Measurements from ENCODE around the gene KMT2B.
"Not testable (repeated sequence)": the region's sequence is repeated elsewhere in the genome, so short reads cannot be mapped to it uniquely, and the experiment has no call there.

Gene KMT2B

GRCh38 chr19:35768082-35768421 is 50.2 kb downstream of the KMT2B start:
- no peak for DNase-seq
- H3K27ac ChIP-seq: no peak overlapping the region
- H3K36me3 ChIP-seq (replicated peaks): peaks cover 18% of the 10 kb centered on the region
- H3K27me3 ChIP-seq (replicated peaks): no peaks in the 10 kb centered on the region
- no peak for TF ChIP-seq CTCF (IDR thresholded peaks at IDR 0.05; ENCODE audit: low read depth, low read length, missing control alignments)
- in situ Hi-C loops (cut with HindIII; ENCODE audit: low pct_ligation_motif_present, low sequenced_read_pairs): no loop called here
- no peak overlapping the region for H3K4me3 ChIP-seq (ENCODE audit: low read depth, low read length)

- in situ Hi-C loops (cut with HindIII; ENCODE audit: low pct_ligation_motif_present, low sequenced_read_pairs): not testable (repeated sequence)
Observed at GRCh38 chr19:35772362-35772761, 54.6 kb downstream of the KMT2B start.

GRCh38 chr19:35773020-35773806 is 55.4 kb downstream of the KMT2B start:
- H3K27me3 ChIP-seq (replicated peaks): no peaks in the 10 kb centered on the region
- no peak overlapping the region for H3K4me3 ChIP-seq (ENCODE audit: low read depth, low read length)
- no peak overlapping the region for H3K27ac ChIP-seq
- H3K36me3 ChIP-seq (replicated peaks): peaks cover 4% of the 10 kb centered on the region
- no peak for DNase-seq
- TF ChIP-seq CTCF (IDR thresholded peaks at IDR 0.05; ENCODE audit: low read depth, low read length, missing control alignments): no peak
- in situ Hi-C loops (cut with HindIII; ENCODE audit: low pct_ligation_motif_present, low sequenced_read_pairs): no loop called here

More at GRCh38 chr19:35772362-35772761, 54.6 kb downstream of the KMT2B start:
- H3K27me3 ChIP-seq (replicated peaks); H3K27ac ChIP-seq; H3K4me3 ChIP-seq (ENCODE audit: low read depth, low read length); DNase-seq; H3K36me3 ChIP-seq (replicated peaks): not testable (repeated sequence)

- in situ Hi-C loops (cut with HindIII; ENCODE audit: low pct_ligation_motif_present, low sequenced_read_pairs): no loop called here
- H3K4me3 ChIP-seq (ENCODE audit: low read depth, low read length): peak overlapping the region; percentile 29
- no peak for TF ChIP-seq CTCF (IDR thresholded peaks at IDR 0.05; ENCODE audit: low read depth, low read length, missing control alignments)
- H3K27ac ChIP-seq: no peak overlapping the region
- H3K36me3 ChIP-seq (replicated peaks): no peaks in the 10 kb centered on the region
- DNase-seq: no peak
- no peaks in the 10 kb centered on the region for H3K27me3 ChIP-seq (replicated peaks)
Observed at GRCh38 chr19:35774274-35775045, 56.7 kb downstream of the KMT2B start.

GRCh38 chr19:35775046-35775297 is 57.2 kb downstream of the KMT2B start:
- in situ Hi-C loops (cut with HindIII; ENCODE audit: low pct_ligation_motif_present, low sequenced_read_pairs): no loop called here
- H3K36me3 ChIP-seq (replicated peaks): no peaks in the 10 kb centered on the region
- H3K27ac ChIP-seq: no peak overlapping the region
- peak overlapping the region; percentile 29 for H3K4me3 ChIP-seq (ENCODE audit: low read depth, low read length)
- DNase-seq: no peak
- H3K27me3 ChIP-seq (replicated peaks): no peaks in the 10 kb centered on the region
- no peak for TF ChIP-seq CTCF (IDR thresholded peaks at IDR 0.05; ENCODE audit: low read depth, low read length, missing control alignments)

GRCh38 chr19:35775298-35776101 is 57.7 kb downstream of the KMT2B start, which contains the start of gene ARHGAP33:
Gene ARHGAP33, plus strand, starts transcription at chr19:35775564. Its CDS starts 95 bp downstream, at chr19:35775659.
- H3K27ac ChIP-seq: no peak within 1 kb of the TSS

More at GRCh38 chr19:35775298-35776101, 57.7 kb downstream of the KMT2B start, which contains the start of gene ARHGAP33:
- Histone ChIP-seq H3K36me3 (replicated peaks) (no peaks in the 10 kb centered on the region), H3K27me3 (replicated peaks) (no peaks in the 10 kb centered on the region), H3K4me3 (ENCODE audit: low read depth, low read length) (peak within 1 kb of the TSS; percentile 68)
- DNase-seq: peak; percentile 97
- in situ Hi-C loops (cut with HindIII; ENCODE audit: low pct_ligation_motif_present, low sequenced_read_pairs): no loop called here
- no peak for TF ChIP-seq CTCF (IDR thresholded peaks at IDR 0.05; ENCODE audit: low read depth, low read length, missing control alignments)

Measured in brain microvascular endothelial cell (primary cell).